GM12878 (cell line): Measurements from ENCODE around the gene RAI2. TPM values are rescaled to one million over a fixed set of nuclear protein-coding genes. Genes with fewer than 3 reads are reported as not detected.

ENCODE experiments used
- ATAC-seq: fragments of 200-7000 bp; cut with Tn5 transposase; 3 replicates; pipeline ENCODE4 v1.9.1; 2020; ENCODE audit warnings: mild to moderate bottlenecking, moderate library complexity
- BruUV-seq: library from RNA; stranded (reverse); fragments of 400-500 nt; replicated peaks from 2 replicates; lab custom pipeline; 2021; lab: Mats Ljungman, UMichigan
- CTCF ChIA-PET: fragments of 300-600 bp; sonication (Branson Sonifier 250); formaldehyde crosslinking; extraction: SDS; loops from one replicate; lab custom pipeline; 2021; ENCODE audit warnings: inconsistent platforms; lab: Yijun Ruan, JAX
- POLR2A ChIA-PET: fragments of 350-600 bp; formaldehyde crosslinking; extraction: SDS; loops from one replicate; lab custom pipeline; 2021; ENCODE audit warnings: inconsistent platforms; lab: Charles Lee
- RAD21 ChIA-PET: fragments of 300-600 bp; sonication (Branson Sonifier 250); formaldehyde crosslinking; loops from one replicate; lab custom pipeline; 2023; ENCODE audit warnings: antibody characterized with exemption; ENCODE audit not compliant: unreplicated experiment; lab: Charles Lee
- SMC1A ChIA-PET: fragments of 300-600 bp; sonication (Branson Sonifier 250); formaldehyde crosslinking; loops from one replicate; lab custom pipeline; 2023; ENCODE audit not compliant: unreplicated experiment, uncharacterized antibody; lab: Charles Lee
- DNase-seq: peaks from one replicate; pipeline ENCODE4 v3.0.0-alpha.2; 2011; ENCODE audit warnings: low read depth, low spot score
- FAIRE-seq: peaks from 3 replicates; lab custom pipeline; 2011; peaks lifted over from hg19 to GRCh38; lab: Jason Lieb, UNC
- H2AFZ ChIP-seq: 2 replicates; pipeline ENCODE4 v1.6.0; 2011; ENCODE audit warnings: low read depth, low read length, control low read depth; ENCODE audit not compliant: control insufficient read depth
- H3K27ac ChIP-seq: 2 replicates; pipeline ENCODE4 v1.5.1; 2011; ENCODE audit warnings: control low read depth; ENCODE audit not compliant: control insufficient read depth, insufficient read depth
- H3K27me3 ChIP-seq, 2 experiments: replicated peaks in 1 of 2; 2 replicates each; pipeline versions ENCODE4 v1.6.0 to v1.6.1; 2011; ENCODE audit warnings: low read length in 1 of 2; ENCODE audit not compliant: control insufficient read depth in 2 of 2, insufficient read depth in 2 of 2
- H3K36me3 ChIP-seq, 2 experiments: 2 replicates each; pipeline ENCODE4 v1.5.1; 2011; ENCODE audit warnings: low read length in 1 of 2; ENCODE audit not compliant: control insufficient read depth in 2 of 2, insufficient read depth in 2 of 2
- H3K4me1 ChIP-seq: 2 replicates; pipeline ENCODE4 v1.6.1; 2011; ENCODE audit warnings: mild to moderate bottlenecking, low read length, moderate library complexity, mixed read lengths; ENCODE audit not compliant: control insufficient read depth, insufficient read depth
- H3K4me2 ChIP-seq: 2 replicates; pipeline ENCODE4 v1.6.0; 2011; ENCODE audit warnings: control low read depth; ENCODE audit not compliant: control insufficient read depth, insufficient read depth
- H3K4me3 ChIP-seq: fragments of 200-600 bp; sonication (generic); 2 replicates; pipeline ENCODE4 v1.5.1; 2016
- H3K79me2 ChIP-seq: 2 replicates; pipeline ENCODE4 v1.6.0; 2011; ENCODE audit warnings: low read length; ENCODE audit not compliant: control insufficient read depth, insufficient read depth
- H3K9ac ChIP-seq: 2 replicates; pipeline ENCODE4 v1.8.0; 2011; ENCODE audit warnings: low read length, control low read depth, mixed read lengths; ENCODE audit not compliant: control insufficient read depth, insufficient read depth
- H3K9me3 ChIP-seq: replicated peaks from 3 replicates; pipeline ENCODE4 v1.5.1; 2011; ENCODE audit warnings: mild to moderate bottlenecking, low read length; ENCODE audit not compliant: control insufficient read depth, insufficient read depth
- H4K20me1 ChIP-seq: 2 replicates; pipeline ENCODE4 v1.6.0; 2011; ENCODE audit not compliant: control insufficient read depth, insufficient read depth
- ATF7 ChIP-seq: fragments of 450-650 bp; IDR thresholded peaks from 2 replicates; pipeline ENCODE4 v1.6.1; 2016; ENCODE audit warnings: low read depth, mild to moderate bottlenecking
- CHD2 ChIP-seq: IDR thresholded peaks from 2 replicates; pipeline ENCODE4 v1.6.1; 2011; ENCODE audit warnings: low read depth, low read length, improper control_type of control experiment, borderline replicate concordance
- CHD4 ChIP-seq: fragments of 200-600 bp; sonication (generic); IDR thresholded peaks from 2 replicates; pipeline ENCODE4 v1.6.1; 2016; ENCODE audit warnings: mild to moderate bottlenecking
- ETV6 ChIP-seq, 2 experiments: fragments of 450-650 bp in 1 of 2; IDR thresholded peaks in 1 of 2; conservative IDR thresholded peaks in 1 of 2; 2 replicates each; pipeline ENCODE4 v1.6.1; 2014; ENCODE audit warnings: antibody characterized with exemption in 1 of 2, borderline replicate concordance in 1 of 2, low read depth in 1 of 2, mild to moderate bottlenecking in 1 of 2, moderate library complexity in 1 of 2
- FOXM1 ChIP-seq: IDR thresholded peaks from 2 replicates; pipeline ENCODE4 v1.6.1; 2012; ENCODE audit warnings: low read depth, mild to moderate bottlenecking, inconsistent platforms, low read length, moderate library complexity
- JUND ChIP-seq: IDR thresholded peaks from 2 replicates; pipeline ENCODE4 v1.6.1; 2012; ENCODE audit warnings: low read depth, mild to moderate bottlenecking, low read length, improper control_type of control experiment, moderate library complexity
- NFIC ChIP-seq: IDR thresholded peaks from 2 replicates; pipeline ENCODE4 v1.6.1; 2012; ENCODE audit warnings: low read depth, mild to moderate bottlenecking, inconsistent platforms, low read length, moderate library complexity
- NFXL1 ChIP-seq: fragments of 450-650 bp; IDR thresholded peaks from 2 replicates; pipeline ENCODE4 v1.6.1; 2017; ENCODE audit warnings: antibody characterized with exemption, mild to moderate bottlenecking, borderline replicate concordance
- PML ChIP-seq: IDR thresholded peaks from 2 replicates; pipeline ENCODE4 v1.6.1; 2012; ENCODE audit warnings: low read length, inconsistent platforms
- RAD21 ChIP-seq: IDR thresholded peaks from 2 replicates; pipeline ENCODE4 v1.6.1; 2011; ENCODE audit warnings: mild to moderate bottlenecking, low read depth, low read length, moderate library complexity; ENCODE audit not compliant: insufficient read depth
- SREBF1 ChIP-seq: IDR thresholded peaks from 2 replicates; pipeline ENCODE4 v1.6.1; 2012; ENCODE audit warnings: mild to moderate bottlenecking, low read length
- SRF ChIP-seq, 2 experiments: IDR thresholded peaks; 2 replicates each; pipeline ENCODE4 v1.6.1; 2011; ENCODE audit warnings: low read depth in 2 of 2, low read length in 2 of 2, mild to moderate bottlenecking in 1 of 2, moderate library complexity in 1 of 2
- SUZ12 ChIP-seq: fragments of 200-600 bp; sonication (generic); IDR thresholded peaks from one replicate; pipeline ENCODE4 v1.6.1; 2018; ENCODE audit warnings: antibody characterized with exemption, mild to moderate bottlenecking; ENCODE audit not compliant: unreplicated experiment
- TARDBP ChIP-seq: IDR thresholded peaks from 2 replicates; pipeline ENCODE4 v1.6.1; 2016; ENCODE audit warnings: borderline replicate concordance
- ZNF274 ChIP-seq: IDR thresholded peaks from one replicate; pipeline ENCODE4 v1.8.0; 2011; ENCODE audit not compliant: insufficient read length, insufficient read depth
- WGBS: methylation state at CpG from one replicate; pipeline ENCODE4 v1.1.6; 2016; ENCODE audit warnings: low lambda C conversion rate; ENCODE audit not compliant: insufficient replicate concordance, insufficient coverage; ENCODE audit errors: missing lambda C conversion rate; 5-methylcytosine and 5-hydroxymethylcytosine counted together
- in situ Hi-C: fragments of 300-500 bp; cut with MboI; formaldehyde crosslinking; loops from 9 replicates; pipeline ENCODE4 v1.14.3; 2018; ENCODE audit warnings: mixed read lengths
- intact Hi-C: fragments of 100-400 bp; cut with micrococcal nuclease; formaldehyde crosslinking; loops from one replicate; pipeline ENCODE4 v1.14.2; 2022; ENCODE audit not compliant: unreplicated experiment
- polyA plus RNA-seq, 11 experiments: library from polyadenylated mRNA; depleted of rRNA in 4 of 11; unstranded in 6 of 11; stranded (reverse) in 5 of 11; fragments of >200 nt; fragmentation: Nextera tagmentation in 4 of 11; fragmentation: Illumina TruSeq in 1 of 11; extraction: Ambion mirVana in 4 of 11; extraction: Trizol in 1 of 11; gene quantifications; 1 replicate in 1 of 11; 2 replicates in 10 of 11; pipeline versions ENCODE4 v1.2.1 to v1.2.3, GENCODE V29; 2011 to 2016; ENCODE audit warnings: inconsistent platforms in 2 of 11, missing spikeins in 2 of 11, low read depth in 1 of 11
- total RNA-seq, 4 experiments: library from RNA; depleted of rRNA in 3 of 4; stranded (reverse); fragments of >200 nt in 3 of 4; fragmentation: Illumina TruSeq in 1 of 4; extraction: Trizol in 1 of 4; gene quantifications; 2 replicates each; pipeline versions ENCODE4 v1.2.1 to v1.2.3, GENCODE V29; 2013 to 2021
- TF ChIP-seq, protein P1 (sequence below): fragments of 450-650 bp; formaldehyde crosslinking; IDR thresholded peaks from 2 replicates; pipeline ENCODE4 v1.4.0; 2020; ENCODE audit warnings: mild to moderate bottlenecking, moderate library complexity

Gene RAI2
- total and polyA plus RNA-seq, 10 of the 15 experiments (the other 5 are each of a cell fraction or from before 2014, with no cell fraction given): not detected

DNA sequence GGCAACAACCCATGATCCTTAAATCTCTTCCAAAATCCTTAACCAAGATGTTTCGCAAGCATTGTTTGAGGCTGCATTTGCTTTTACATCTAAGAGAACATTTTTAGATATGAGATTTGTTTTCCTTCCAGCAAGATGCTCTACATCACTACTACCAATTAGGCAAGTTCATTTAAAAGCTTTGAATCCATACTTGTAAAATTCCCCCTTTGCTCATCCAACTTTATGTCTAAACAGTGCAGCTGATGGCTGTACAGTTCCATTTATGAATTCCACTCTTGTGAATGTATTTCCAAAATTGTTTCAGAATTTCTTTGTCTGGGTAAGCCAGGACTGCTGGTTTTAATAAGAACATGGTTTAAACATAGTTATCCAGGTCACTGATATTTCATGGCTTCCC, 31.5 kb downstream of the RAI2 start:
- Histone ChIP-seq H2AFZ (no peak overlapping the region), H3K4me3 (no peak overlapping the region), H3K36me3 (no peaks in the 10 kb centered on the region), H3K27me3 (no peaks in the 10 kb centered on the region; a peak in 1 of 4 replicates), H3K9ac (no peak overlapping the region), H3K4me2 (no peak overlapping the region), H3K79me2 (no peaks in the 10 kb centered on the region), H3K4me1 (no peaks in the 10 kb centered on the region), H3K9me3 (no peaks in the 10 kb centered on the region), H3K27ac (no peak overlapping the region), H4K20me1 (no peaks in the 10 kb centered on the region)
- DNase-seq (no peak), ATAC-seq (no peak), FAIRE-seq (no peak)
- SMC1A ChIA-PET: interaction anchor here (1.0 to 1.7 kb wide), 2 partner anchors 11 to 115 kb away, joined by 3 read pairs; no protein-coding TSS in a partner anchor
- RAD21 ChIA-PET: no interaction called here
- WGBS: 89% methylated on average over 1 of the region's 1 CpG
- BruUV-seq: no TSS peak
- no peak for TF ChIP-seq NFXL1
- in situ Hi-C loops: no loop called here
- CTCF ChIA-PET: no interaction called here
- POLR2A ChIA-PET: no interaction called here
- intact Hi-C loops: no loop called here

DNA sequence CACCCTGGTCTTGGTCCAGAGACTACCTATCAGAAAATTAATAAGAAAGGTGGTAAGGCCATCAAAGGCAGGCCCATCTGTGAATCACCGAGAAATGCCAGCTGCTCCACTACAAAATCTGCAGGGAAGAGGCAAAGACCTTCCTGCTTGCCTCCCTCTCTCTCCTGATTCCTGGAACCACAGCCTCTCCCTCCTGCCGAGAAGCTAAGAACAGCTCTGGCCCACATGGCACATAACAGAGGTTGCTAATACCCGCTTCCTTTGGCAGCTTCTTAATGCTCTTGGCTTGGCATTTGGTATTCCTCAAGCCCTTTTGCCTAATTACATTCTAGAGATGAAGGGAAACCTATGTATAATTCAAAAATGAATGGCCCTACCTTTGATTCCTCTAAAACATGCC, 32.9 kb downstream of the RAI2 start:
- Histone ChIP-seq H3K27ac (no peak overlapping the region), H3K4me2 (no peak overlapping the region), H3K4me1 (no peaks in the 10 kb centered on the region), H4K20me1 (no peaks in the 10 kb centered on the region), H3K27me3 (no peaks in the 10 kb centered on the region; a peak in 1 of 4 replicates), H3K9ac (no peak overlapping the region), H3K79me2 (no peaks in the 10 kb centered on the region), H3K36me3 (no peaks in the 10 kb centered on the region), H2AFZ (no peak overlapping the region), H3K9me3 (no peaks in the 10 kb centered on the region), H3K4me3 (no peak overlapping the region)
- ATAC-seq: no peak
- SMC1A ChIA-PET: interaction anchor here (1.2 to 1.7 kb wide), 2 partner anchors 10 to 15 kb away, joined by 3 read pairs; no protein-coding TSS in a partner anchor
- RAD21 ChIA-PET: no interaction called here
- in situ Hi-C loops: no loop called here
- CTCF ChIA-PET: no interaction called here
- no peak for FAIRE-seq
- no peak for DNase-seq
- intact Hi-C loops: no loop called here
- POLR2A ChIA-PET: no interaction called here
- BruUV-seq: no TSS peak
- 29% methylated on average over 3 of the region's 3 CpGs for WGBS
- TF ChIP-seq SUZ12 (no peak), PML (no peak), TARDBP (no peak), JUND (no peak), ATF7 (no peak), NFIC (no peak), RAD21 (no peak), SRF (IDR thresholded peaks at IDR 0.05; ENCODE audit: low read depth in 2 of 2, low read length in 2 of 2) (no peak), FOXM1 (no peak), NFXL1 (no peak), ZNF274 (no peak), CHD4 (no peak), SREBF1 (no peak), ETV6 (conservative IDR thresholded peaks at IDR 0.05 in 1 of 2, IDR thresholded peaks at IDR 0.05 in 1 of 2; ENCODE audit: borderline replicate concordance in 1 of 2, low read depth in 1 of 2) (no peak), CHD2 (no peak)
- TF ChIP-seq, protein P1, sequence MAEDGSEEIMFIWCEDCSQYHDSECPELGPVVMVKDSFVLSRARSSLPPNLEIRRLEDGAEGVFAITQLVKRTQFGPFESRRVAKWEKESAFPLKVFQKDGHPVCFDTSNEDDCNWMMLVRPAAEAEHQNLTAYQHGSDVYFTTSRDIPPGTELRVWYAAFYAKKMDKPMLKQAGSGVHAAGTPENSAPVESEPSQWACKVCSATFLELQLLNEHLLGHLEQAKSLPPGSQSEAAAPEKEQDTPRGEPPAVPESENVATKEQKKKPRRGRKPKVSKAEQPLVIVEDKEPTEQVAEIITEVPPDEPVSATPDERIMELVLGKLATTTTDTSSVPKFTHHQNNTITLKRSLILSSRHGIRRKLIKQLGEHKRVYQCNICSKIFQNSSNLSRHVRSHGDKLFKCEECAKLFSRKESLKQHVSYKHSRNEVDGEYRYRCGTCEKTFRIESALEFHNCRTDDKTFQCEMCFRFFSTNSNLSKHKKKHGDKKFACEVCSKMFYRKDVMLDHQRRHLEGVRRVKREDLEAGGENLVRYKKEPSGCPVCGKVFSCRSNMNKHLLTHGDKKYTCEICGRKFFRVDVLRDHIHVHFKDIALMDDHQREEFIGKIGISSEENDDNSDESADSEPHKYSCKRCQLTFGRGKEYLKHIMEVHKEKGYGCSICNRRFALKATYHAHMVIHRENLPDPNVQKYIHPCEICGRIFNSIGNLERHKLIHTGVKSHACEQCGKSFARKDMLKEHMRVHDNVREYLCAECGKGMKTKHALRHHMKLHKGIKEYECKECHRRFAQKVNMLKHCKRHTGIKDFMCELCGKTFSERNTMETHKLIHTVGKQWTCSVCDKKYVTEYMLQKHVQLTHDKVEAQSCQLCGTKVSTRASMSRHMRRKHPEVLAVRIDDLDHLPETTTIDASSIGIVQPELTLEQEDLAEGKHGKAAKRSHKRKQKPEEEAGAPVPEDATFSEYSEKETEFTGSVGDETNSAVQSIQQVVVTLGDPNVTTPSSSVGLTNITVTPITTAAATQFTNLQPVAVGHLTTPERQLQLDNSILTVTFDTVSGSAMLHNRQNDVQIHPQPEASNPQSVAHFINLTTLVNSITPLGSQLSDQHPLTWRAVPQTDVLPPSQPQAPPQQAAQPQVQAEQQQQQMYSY (CRISPR knock-in tag): no peak
